Endothelial cell (in vitro differentiated cells): ENCODE measurements around the gene KDM2B. TPM values are rescaled to one million over a fixed set of nuclear protein-coding genes. Genes with fewer than 3 reads are reported as not detected.

ENCODE experiments used
- DNase-seq: peaks from one replicate; pipeline ENCODE4 v3.0.0; 2021; ENCODE audit warnings: low spot score
- H3K27ac Mint-ChIP-seq: one replicate; pipeline ENCODE4 v1.8.0; 2021; ENCODE audit warnings: mixed read lengths, inconsistent platforms; ENCODE audit not compliant: unreplicated experiment
- H3K27me3 Mint-ChIP-seq: one replicate; pipeline ENCODE4 v1.8.0; 2021; ENCODE audit warnings: mild to moderate bottlenecking, moderate library complexity, mixed read lengths, inconsistent platforms; ENCODE audit not compliant: unreplicated experiment
- H3K36me3 Mint-ChIP-seq: one replicate; pipeline ENCODE4 v1.8.0; 2021; ENCODE audit warnings: mild to moderate bottlenecking, low read depth, mixed read lengths, inconsistent platforms; ENCODE audit not compliant: unreplicated experiment
- H3K4me1 Mint-ChIP-seq: one replicate; pipeline ENCODE4 v1.8.0; 2021; ENCODE audit warnings: mild to moderate bottlenecking, mixed read lengths, inconsistent platforms; ENCODE audit not compliant: unreplicated experiment
- H3K4me3 Mint-ChIP-seq: one replicate; pipeline ENCODE4 v1.8.0; 2021; ENCODE audit warnings: mild to moderate bottlenecking, mixed read lengths, inconsistent platforms; ENCODE audit not compliant: unreplicated experiment
- H3K9me3 Mint-ChIP-seq: one replicate; pipeline ENCODE4 v1.8.0; 2021; ENCODE audit warnings: mixed read lengths, inconsistent platforms; ENCODE audit not compliant: unreplicated experiment
- microRNA-seq: library from miRNA; unstranded; fragments of <30 nt; microRNA quantifications from one replicate; pipeline ENCODE4, GENCODE V29; 2020; ENCODE audit not compliant: unreplicated experiment
- total RNA-seq: library from RNA; stranded (reverse); fragmentation: NEBNext Ultra II Directional; extraction: Animal tissue kit (Norgen Biotek cat#: 25700); gene quantifications from one replicate; pipeline ENCODE4 v1.2.1, GENCODE V29; 2021; ENCODE audit not compliant: unreplicated experiment
- TF ChIP-seq, protein P1 (sequence below): fragments of 200-600 bp; sonication (generic); IDR thresholded peaks from one replicate; pipeline ENCODE4 v1.5.0; 2021; ENCODE audit warnings: antibody characterized with exemption; ENCODE audit not compliant: unreplicated experiment

Gene KDM2B
- total RNA-seq, 1 donor from 2014 or later: 36.7 TPM

- no peaks in the 10 kb centered on the region for H3K9me3 Mint-ChIP-seq
- no peak for DNase-seq
- no peaks in the 10 kb centered on the region for H3K4me1 Mint-ChIP-seq
- H3K4me3 Mint-ChIP-seq: no peak overlapping the region
- TF ChIP-seq, protein P1, sequence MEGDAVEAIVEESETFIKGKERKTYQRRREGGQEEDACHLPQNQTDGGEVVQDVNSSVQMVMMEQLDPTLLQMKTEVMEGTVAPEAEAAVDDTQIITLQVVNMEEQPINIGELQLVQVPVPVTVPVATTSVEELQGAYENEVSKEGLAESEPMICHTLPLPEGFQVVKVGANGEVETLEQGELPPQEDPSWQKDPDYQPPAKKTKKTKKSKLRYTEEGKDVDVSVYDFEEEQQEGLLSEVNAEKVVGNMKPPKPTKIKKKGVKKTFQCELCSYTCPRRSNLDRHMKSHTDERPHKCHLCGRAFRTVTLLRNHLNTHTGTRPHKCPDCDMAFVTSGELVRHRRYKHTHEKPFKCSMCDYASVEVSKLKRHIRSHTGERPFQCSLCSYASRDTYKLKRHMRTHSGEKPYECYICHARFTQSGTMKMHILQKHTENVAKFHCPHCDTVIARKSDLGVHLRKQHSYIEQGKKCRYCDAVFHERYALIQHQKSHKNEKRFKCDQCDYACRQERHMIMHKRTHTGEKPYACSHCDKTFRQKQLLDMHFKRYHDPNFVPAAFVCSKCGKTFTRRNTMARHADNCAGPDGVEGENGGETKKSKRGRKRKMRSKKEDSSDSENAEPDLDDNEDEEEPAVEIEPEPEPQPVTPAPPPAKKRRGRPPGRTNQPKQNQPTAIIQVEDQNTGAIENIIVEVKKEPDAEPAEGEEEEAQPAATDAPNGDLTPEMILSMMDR: no peak
- peaks cover 4% of the 10 kb centered on the region for H3K27me3 Mint-ChIP-seq
- H3K27ac Mint-ChIP-seq: no peak overlapping the region
- no peaks in the 10 kb centered on the region for H3K36me3 Mint-ChIP-seq
Observed at GRCh38 chr12:121379945-121380344, 200.9 kb downstream of the KDM2B start.

Small RNAs within 50 kb of the gene (microRNA-seq; reads per million reads assigned to microRNA genes)
- not detected for gene MIR7107

Other genes with a start within 250 kb of the KDM2B start
- 68.7 TPM for gene ANAPC5, start 228.6 kb downstream of the KDM2B start, total RNA-seq
- 46.5 TPM for gene RNF34, start 180.9 kb downstream of the KDM2B start, total RNA-seq
- gene ORAI1, start 45.5 kb upstream of the KDM2B start, total RNA-seq: 35.3 TPM
- gene MORN3, start 88.6 kb upstream of the KDM2B start, total RNA-seq: 1.2 TPM
- 10.3 TPM for gene TMEM120B, start 131.7 kb upstream of the KDM2B start, total RNA-seq
- gene RHOF, start 212.7 kb upstream of the KDM2B start, total RNA-seq: 25.7 TPM
- 25.3 TPM for gene SETD1B, start 223.0 kb upstream of the KDM2B start, total RNA-seq